DMS153 treated with DMSO at 0.1 percent for 48 hours (cell line): ENCODE data around the gene PCBD1.

Experiments used
- DNase-seq: peaks from one replicate; lab custom pipeline; 2025; ENCODE audit not compliant: unreplicated experiment; lab: John Stamatoyannopoulos, UW

PCBD1 gene

GRCh38 chr10:70903262-70903921 lies 15.0 kb upstream of the PCBD1 start:
- DNase-seq: peak; percentile 51

DNA sequence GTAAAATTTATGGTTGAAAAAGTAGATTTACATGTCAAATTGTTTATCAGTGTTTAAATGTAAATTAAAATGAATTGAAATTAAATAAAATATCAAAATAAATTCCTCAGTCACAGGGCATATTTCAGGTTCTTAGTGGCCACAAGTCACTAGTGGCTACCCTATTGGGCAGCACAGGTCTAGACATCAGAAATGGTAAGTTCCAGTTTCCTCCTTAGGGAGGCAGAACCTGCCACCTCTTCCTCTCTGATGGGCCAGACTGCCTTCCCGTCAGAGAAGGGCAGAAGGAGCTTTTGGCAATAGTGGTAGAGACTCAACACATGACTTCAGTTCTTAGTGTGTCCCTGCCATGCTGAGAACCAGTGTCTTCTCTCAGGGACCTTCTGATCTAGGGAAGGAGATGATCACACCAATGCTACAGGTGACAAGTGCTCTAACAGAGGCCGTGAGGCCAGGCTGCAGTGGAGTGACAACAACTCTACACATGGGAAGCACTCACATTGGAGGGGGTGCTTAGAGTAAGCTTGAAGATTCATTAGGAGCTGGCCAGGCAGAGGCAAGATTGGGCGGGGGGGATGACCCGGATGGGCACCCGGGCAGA lies 14.4 kb upstream of the PCBD1 start:
- no peak for DNase-seq

DNA sequence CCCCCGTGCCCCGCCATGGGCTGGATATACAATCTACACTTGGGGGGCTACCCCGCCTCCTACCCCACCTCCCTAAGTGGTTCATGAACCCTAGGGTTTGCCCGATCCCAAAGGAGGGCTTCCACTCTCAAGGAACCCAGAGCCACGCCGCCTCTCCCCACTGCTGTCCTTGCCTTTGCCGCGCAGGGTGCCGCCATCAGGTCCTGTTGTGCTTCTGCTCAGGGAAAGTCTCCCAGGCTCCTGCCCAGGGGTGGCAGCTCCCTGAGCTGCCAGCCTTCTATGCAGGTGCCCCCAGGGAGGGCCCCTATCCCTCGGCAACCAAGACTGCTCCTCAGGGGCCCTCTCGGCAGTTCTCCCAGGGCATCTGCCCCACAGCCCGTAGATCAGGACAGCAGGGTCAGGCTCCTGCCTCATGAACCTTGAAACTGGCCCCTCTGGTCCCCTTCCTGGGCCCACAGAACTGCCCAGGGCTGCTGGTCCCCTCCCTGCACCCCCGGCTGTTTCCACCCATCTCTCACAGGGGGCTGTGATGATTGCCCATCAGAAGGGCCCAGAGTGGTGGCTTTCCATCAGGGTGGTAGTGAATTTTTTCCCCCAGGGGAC lies 13.0 kb upstream of the PCBD1 start:
- DNase-seq: no peak

- no peak for DNase-seq
Observed at GRCh38 chr10:70899096-70899495, 10.7 kb upstream of the PCBD1 start.

GRCh38 chr10:70898687-70899086 lies 10.3 kb upstream of the PCBD1 start:
- DNase-seq: no peak

DNA sequence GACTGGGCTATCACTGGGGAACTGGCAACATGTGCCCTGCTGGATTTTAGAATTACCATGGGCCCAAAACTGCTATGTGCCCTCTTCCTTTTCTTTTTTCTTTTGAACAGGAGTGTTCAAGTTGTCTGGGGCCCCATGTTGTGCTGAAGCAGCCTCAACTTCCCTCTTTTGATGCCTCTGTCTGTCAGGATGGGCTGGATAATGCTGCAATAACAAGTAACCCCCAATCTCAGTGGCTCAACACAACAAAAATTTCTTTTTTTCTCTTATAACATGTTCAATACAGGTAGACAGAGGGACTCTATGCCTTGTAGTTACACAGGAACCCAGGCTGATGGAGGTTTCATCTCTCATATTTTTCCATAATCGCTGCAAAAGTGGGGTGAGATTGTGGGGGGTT lies 8.2 kb upstream of the PCBD1 start:
- no peak for DNase-seq

DNA sequence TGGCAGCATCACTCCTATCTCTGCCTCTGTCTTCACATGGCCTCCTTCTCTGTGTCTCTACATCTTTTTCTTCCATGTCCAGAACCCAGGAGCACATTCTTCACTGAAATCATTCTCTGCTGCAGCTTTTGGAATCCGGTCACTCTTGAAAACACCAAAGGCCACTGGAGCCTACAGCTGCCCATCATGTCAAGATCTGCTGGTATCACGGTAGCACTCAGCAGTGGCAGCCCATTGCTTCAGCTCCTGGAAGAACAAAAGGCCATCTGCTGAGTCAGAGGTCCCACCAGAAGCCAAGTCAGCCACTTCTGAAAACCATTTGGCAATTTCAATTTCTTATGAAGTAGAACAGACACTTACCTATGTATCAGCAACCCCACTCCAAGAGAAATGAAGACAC lies 6.1 kb upstream of the PCBD1 start:
- no peak for DNase-seq

DNA sequence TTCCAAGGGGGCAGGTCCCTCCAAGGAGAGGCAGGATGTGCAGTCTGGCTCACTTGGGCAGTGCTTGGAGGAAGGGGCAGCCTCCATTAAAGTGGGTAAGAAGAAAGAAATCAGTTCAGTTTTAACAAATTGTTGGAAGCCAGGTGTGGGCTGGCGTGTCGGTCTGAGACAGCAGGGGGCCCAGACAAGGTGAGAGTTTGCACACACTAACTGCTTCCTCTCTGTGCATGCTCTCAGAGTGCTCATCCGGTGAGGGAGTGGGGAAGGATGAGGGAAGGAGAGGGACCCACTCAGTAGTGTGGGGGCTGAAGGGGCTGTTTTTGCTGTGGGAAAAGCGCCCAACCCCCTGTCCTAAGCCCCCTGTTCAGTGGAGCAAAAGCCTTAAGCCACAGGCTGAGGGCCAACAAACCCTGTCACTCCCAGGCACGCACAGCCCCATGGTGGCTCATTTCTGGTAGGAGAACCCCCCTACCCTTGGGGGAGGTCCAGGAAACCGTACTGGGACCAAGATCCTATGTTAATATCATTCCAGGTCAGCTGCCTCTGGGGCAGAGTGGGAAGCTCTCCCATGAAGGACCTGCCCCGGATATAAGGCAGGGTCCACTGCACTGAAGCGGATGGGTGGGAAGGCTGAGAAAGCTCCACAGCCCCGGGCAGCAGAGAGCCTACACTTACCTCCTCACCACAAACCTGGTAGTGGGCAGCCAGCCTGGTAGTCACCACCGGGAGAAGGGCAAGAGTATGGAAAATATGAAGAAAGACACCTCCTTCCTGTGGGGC lies 5.1 kb upstream of the PCBD1 start:
- no peak for DNase-seq

DNA sequence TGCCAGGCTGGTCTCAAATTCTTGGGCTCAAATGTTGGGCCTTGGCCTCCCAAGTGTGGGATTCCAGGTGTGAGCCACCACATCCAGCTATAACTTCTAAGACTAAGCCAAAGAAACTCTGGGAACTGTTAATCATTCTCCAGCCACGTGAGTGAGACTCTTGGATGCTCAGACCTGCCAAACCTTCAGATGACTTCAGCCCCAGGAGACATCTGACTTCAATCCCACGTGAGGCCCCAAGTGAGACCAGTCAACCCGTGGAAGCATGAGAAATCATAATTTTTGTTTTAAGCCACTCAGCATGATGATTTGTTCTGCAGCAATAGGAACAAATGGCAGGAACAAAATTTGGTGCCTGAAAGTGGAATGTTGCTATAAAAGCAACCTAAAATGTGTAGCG lies 4.3 kb upstream of the PCBD1 start:
- no peak for DNase-seq

GRCh38 chr10:70891627-70892026 lies 3.3 kb upstream of the PCBD1 start:
- no peak for DNase-seq

DNA sequence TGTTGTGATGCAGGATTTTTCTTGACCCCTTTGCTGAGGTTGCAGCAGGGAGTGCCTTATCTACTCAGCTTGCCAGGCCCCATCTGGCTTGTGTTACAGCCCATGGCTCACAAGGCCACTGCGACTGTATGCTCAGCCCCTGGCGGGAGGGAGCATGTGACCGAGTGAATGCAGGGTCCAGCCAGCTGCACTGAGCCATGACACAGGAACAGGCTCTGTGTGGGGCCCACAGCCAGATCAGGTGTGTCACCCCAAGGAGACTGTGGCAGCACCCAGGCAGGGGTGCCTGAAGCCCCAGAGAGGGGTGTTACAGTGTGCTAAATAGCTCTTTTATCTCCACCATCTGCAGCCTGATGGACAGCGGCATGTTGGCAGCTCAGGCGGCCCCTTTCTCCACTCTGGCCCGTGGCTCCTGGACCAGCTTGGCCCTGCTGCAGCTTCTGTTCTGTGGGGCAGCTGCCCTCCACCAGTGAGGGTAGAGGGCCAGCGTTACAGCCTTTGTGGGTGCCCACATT lies 2.6 kb upstream of the PCBD1 start:
- DNase-seq: no peak

GRCh38 chr10:70889291-70889690 lies 926 bp upstream of the PCBD1 start:
- DNase-seq: no peak

- DNase-seq: no peak
Observed at GRCh38 chr10:70886921-70887665, 1.3 kb downstream of the PCBD1 start.

DNA sequence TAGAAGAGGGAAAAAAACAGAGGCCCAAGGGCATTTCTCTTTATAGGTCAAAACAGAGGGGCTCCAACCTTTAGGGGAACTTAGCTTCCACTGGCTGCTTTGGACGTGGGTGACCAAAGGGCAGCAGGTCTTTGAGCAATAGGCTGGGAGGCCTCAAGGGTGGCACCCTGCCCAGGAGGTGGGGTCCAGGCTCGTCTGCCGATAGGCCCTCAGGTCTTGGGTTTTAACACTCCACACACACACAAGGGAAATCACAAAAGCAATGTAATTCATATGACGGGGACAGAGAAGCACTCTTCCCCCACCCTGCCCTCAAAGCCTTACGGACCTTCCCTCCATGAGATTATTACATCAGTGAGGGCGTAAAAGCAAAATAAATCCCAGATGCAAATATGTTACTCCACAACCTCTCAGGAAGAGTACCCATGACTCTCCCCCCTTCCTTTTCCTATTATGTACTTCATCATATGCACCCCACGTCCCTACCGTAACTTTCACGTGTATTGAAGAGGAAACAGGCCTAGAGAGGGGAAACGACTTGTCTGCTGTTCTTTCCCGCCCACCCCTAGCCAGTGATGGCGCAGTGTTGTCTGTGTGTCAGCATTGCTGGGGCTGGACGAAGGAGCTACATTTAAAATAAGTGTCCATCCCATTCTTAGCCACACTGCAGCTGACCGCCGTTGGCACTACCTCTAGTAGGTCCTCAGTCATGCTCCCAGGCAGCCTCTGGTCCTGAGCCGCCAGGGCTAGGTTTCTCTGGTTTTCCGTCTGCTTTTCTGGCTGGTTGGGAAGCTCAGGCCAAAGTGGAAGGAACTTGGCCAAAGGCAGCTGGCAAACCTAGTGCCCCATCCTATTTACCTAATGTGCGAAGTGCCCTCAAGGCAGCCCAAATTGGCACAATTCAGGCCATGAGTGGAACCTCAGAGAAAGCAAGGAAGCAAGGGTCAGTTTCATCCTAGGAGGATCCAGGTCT lies 2.1 kb downstream of the PCBD1 start:
- DNase-seq: no peak

GRCh38 chr10:70885481-70885880 lies 2.9 kb downstream of the PCBD1 start:
- DNase-seq: no peak

DNA sequence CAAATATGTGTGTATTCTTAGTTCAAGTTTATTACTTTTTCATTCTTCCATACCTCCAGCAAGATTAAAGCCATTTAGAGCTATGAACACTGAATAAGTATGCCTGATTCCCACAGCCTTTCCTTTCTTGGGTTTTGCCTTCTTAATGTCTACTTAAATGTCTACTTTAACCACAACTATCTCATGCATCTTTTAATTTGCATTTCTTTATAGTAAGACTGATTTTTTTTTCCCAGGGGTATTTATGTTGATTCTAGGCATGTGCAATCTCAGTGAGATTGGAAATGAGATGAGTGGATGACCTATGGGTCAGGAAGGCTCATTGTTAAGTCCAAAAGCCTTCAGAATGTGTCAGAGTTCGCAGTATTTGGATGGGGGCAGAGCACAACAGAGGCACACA lies 3.6 kb downstream of the PCBD1 start:
- DNase-seq: no peak

DNA sequence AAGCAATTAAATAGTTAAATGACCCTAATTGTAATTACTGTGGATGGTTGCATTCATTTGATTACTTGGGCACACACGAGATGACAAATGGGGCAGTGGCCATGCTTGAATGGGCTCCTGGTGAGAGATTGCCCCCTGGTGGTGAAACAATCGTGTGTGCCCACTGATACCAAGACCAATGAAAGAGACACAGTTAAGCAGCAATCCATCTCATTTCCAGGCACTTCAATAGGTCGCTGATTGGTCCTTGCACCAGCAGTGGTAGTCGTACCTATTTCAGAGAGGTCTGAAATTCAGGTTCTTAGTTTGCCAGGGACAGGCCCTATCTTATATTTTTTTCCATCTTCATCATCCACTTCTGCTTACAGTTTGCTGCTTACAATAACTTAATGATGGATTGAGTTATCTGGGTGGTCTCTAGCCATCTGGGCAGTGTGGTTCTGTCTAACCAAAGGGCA lies 8.3 kb downstream of the PCBD1 start:
- DNase-seq: peak; percentile 66

DNA sequence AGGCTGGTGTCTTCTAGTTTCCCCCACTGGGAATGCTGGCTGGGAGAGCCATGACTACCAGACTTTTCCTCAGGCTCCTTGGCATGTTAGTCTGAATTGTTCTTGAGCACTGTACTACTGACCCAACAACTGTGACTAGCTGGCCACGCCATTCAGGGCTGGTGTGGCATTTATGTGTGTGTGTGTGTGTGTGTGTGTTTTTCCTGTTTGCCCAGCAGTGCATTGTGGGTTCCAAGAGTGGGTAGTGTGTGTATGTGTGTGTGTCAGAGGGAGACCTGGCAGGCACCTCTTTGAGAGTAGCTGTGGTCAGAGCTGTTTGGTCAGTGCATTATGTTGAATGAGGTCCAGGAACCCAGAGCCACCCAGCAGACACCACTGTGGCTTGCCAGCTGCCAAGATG lies 9.2 kb downstream of the PCBD1 start:
- no peak for DNase-seq

GRCh38 chr10:70874061-70874460 lies 14.3 kb downstream of the PCBD1 start:
- no peak for DNase-seq

DNA sequence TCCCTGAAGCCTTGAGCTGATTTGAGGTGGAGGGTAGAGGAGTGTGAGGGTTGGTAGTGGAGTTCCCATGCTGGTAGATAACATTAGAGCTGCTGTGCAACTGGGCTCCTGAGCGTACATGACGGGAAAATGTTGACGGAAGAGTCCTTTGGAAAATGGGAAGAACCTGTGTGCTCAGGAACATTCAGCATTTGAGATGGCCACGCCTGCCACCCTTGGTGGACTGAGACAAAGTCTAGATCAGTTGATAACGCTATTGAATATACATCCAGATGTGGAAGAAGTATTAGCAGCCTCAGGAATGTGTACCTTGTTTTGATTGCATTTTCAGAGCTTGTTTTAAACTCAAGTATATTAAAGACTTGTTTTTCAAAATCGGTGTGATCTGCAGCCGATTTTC lies 16.1 kb downstream of the PCBD1 start:
- DNase-seq: no peak
